Activated CD8-positive, alpha-beta T cell treated with anti-CD3 and anti-CD28 coated beads for 36 hours (primary cell): ENCODE data around the gene MYO5C. TPM values are rescaled to one million over a fixed set of nuclear protein-coding genes. Genes with fewer than 3 reads are reported as not detected.

Source experiments
- ATAC-seq: fragments of 200-7000 bp; cut with Tn5 transposase; one replicate; pipeline ENCODE4 v1.10.0; 2021; ENCODE audit warnings: mild to moderate bottlenecking, moderate library complexity
- CTCF ChIA-PET: fragments of 350-600 bp; sonication (Branson Sonifier 250); formaldehyde crosslinking; loops from one replicate; lab custom pipeline; 2021; ENCODE audit warnings: antibody characterized with exemption; lab: Charles Lee
- POLR2A ChIA-PET: fragments of 350-600 bp; sonication (Branson Sonifier 250); formaldehyde crosslinking; loops from one replicate; lab custom pipeline; 2021; ENCODE audit warnings: antibody characterized with exemption; lab: Charles Lee
- DNase-seq: peaks from one replicate; pipeline ENCODE4 v3.0.0-alpha.2; 2020
- H3K27ac Mint-ChIP-seq: one replicate; pipeline ENCODE4 v1.8.0; 2021; ENCODE audit warnings: mild to moderate bottlenecking, mixed read lengths
- H3K27me3 Mint-ChIP-seq: one replicate; pipeline ENCODE4 v1.8.0; 2021; ENCODE audit warnings: mixed read lengths
- H3K36me3 Mint-ChIP-seq: one replicate; pipeline ENCODE4 v1.8.0; 2021; ENCODE audit warnings: low read depth, mixed read lengths
- H3K4me1 Mint-ChIP-seq: one replicate; pipeline ENCODE4 v1.8.0; 2021; ENCODE audit warnings: low read depth, mixed read lengths
- H3K4me3 Mint-ChIP-seq: one replicate; pipeline ENCODE4 v1.8.0; 2021; ENCODE audit warnings: mild to moderate bottlenecking, moderate library complexity, mixed read lengths
- H3K9me3 Mint-ChIP-seq: one replicate; pipeline ENCODE4 v1.8.0; 2021; ENCODE audit warnings: mixed read lengths
- CTCF ChIP-seq: fragments of 200-600 bp; IDR thresholded peaks from one replicate; pipeline ENCODE4 v1.8.0; 2022; ENCODE audit warnings: antibody characterized with exemption, mild to moderate bottlenecking
- intact Hi-C: fragments of 100-400 bp; cut with micrococcal nuclease; formaldehyde crosslinking; loops from one replicate; pipeline ENCODE4 v1.10.0; 2022
- total RNA-seq, 2 experiments: library from RNA; stranded (reverse); gene quantifications; one replicate each; pipeline ENCODE4 v1.2.3, GENCODE V29; 2021

MYO5C gene
- total RNA-seq, 2 experiments from 2014 or later, result 1.3 to 1.9 TPM

- peaks cover 3% of the 10 kb centered on the region for H3K36me3 Mint-ChIP-seq
- no peak for DNase-seq
- no peak for TF ChIP-seq CTCF
- H3K27me3 Mint-ChIP-seq, result no peaks in the 10 kb centered on the region
- CTCF ChIA-PET, result interaction anchor here (1.2 to 3.9 kb wide), 4 partner anchors 10 to 25 kb away, joined by 4 to 18 read pairs (median 6); no protein-coding TSS in a partner anchor
- no peaks in the 10 kb centered on the region for H3K9me3 Mint-ChIP-seq
- H3K27ac Mint-ChIP-seq, result peak overlapping the region; percentile 72
- peaks cover 40% of the 10 kb centered on the region for H3K4me1 Mint-ChIP-seq
- ATAC-seq, result no peak
- intact Hi-C loops, result no loop called here
- H3K4me3 Mint-ChIP-seq, result no peak overlapping the region
- POLR2A ChIA-PET, result no interaction called here
Measured at GRCh38 chr15:52233405-52233804, 62.2 kb downstream of the MYO5C start.

GRCh38 chr15:52232327-52232726 is 63.3 kb downstream of the MYO5C start:
- Mint-ChIP-seq H3K27me3 (no peaks in the 10 kb centered on the region), H3K4me1 (peaks cover 42% of the 10 kb centered on the region), H3K4me3 (no peak overlapping the region), H3K9me3 (no peaks in the 10 kb centered on the region), H3K27ac (no peak overlapping the region), H3K36me3 (peaks cover 3% of the 10 kb centered on the region)
- intact Hi-C loops, result no loop called here
- DNase-seq (no peak), ATAC-seq (no peak)
- TF ChIP-seq CTCF, result no peak
- POLR2A ChIA-PET, result interaction anchor here (0.6 kb wide), 1 partner anchor 56 kb away, joined by 3 read pairs; no protein-coding TSS in a partner anchor
- CTCF ChIA-PET, result interaction anchor here (0.9 to 2.1 kb wide), 3 partner anchors 12 to 24 kb away, joined by 3 to 6 read pairs (median 4); no protein-coding TSS in a partner anchor

GRCh38 chr15:52230073-52230472 is 65.5 kb downstream of the MYO5C start:
- CTCF ChIA-PET, result interaction anchor here (0.6 kb wide), 1 partner anchor 91 kb away, joined by 3 read pairs; no protein-coding TSS in a partner anchor
- Mint-ChIP-seq H3K27me3 (no peaks in the 10 kb centered on the region), H3K27ac (no peak overlapping the region), H3K4me1 (peaks cover 31% of the 10 kb centered on the region), H3K4me3 (no peak overlapping the region), H3K9me3 (no peaks in the 10 kb centered on the region), H3K36me3 (peaks cover 3% of the 10 kb centered on the region)
- intact Hi-C loops, result no loop called here
- DNase-seq, result no peak
- TF ChIP-seq CTCF, result no peak
- ATAC-seq, result no peak
- POLR2A ChIA-PET, result interaction anchor here (1.2 kb wide), 1 partner anchor 68 kb away, joined by 3 read pairs; no protein-coding TSS in a partner anchor

- DNase-seq (no peak), ATAC-seq (no peak)
- intact Hi-C loops, result loop anchor here (5.0 kb wide), 1 partner anchor 52 kb away; no protein-coding TSS in a partner anchor
- CTCF ChIA-PET, result interaction anchor here (0.9 to 5.1 kb wide), 13 partner anchors 8 to 249 kb away, joined by 3 to 54 read pairs (median 14); no protein-coding TSS in a partner anchor
- no peak for TF ChIP-seq CTCF
- Mint-ChIP-seq H3K27me3 (no peaks in the 10 kb centered on the region), H3K4me1 (peaks cover 20% of the 10 kb centered on the region), H3K4me3 (no peak overlapping the region), H3K9me3 (no peaks in the 10 kb centered on the region), H3K36me3 (no peaks in the 10 kb centered on the region), H3K27ac (no peak overlapping the region)
- POLR2A ChIA-PET, result no interaction called here
Measured at GRCh38 chr15:52228921-52229320, 66.7 kb downstream of the MYO5C start.

- no peak overlapping the region for H3K4me3 Mint-ChIP-seq
- ATAC-seq (peak; percentile 99), DNase-seq (peak; percentile 88)
- no peaks in the 10 kb centered on the region for H3K9me3 Mint-ChIP-seq
- peaks cover 17% of the 10 kb centered on the region for H3K4me1 Mint-ChIP-seq
- ChIA-PET POLR2A (interaction anchor here (1.0 kb wide), 1 partner anchor 48 kb away, joined by 3 read pairs; no protein-coding TSS in a partner anchor), CTCF (interaction anchor here (0.5 to 5.1 kb wide), 42 partner anchors 9 to 446 kb away, joined by 3 to 54 read pairs (median 4); partner anchors contain the start of gene LEO1)
- intact Hi-C loops, result loop anchor here (5.0 kb wide), 1 partner anchor 50 kb away; no protein-coding TSS in a partner anchor
- H3K27ac Mint-ChIP-seq, result peak overlapping the region; percentile 57
- H3K36me3 Mint-ChIP-seq, result no peaks in the 10 kb centered on the region
- peak; percentile 86 for TF ChIP-seq CTCF
- H3K27me3 Mint-ChIP-seq, result no peaks in the 10 kb centered on the region
Measured at GRCh38 chr15:52227456-52227855, 68.1 kb downstream of the MYO5C start.
